ENCODE results near the gene FOSL2. TPM values are rescaled to one million over a fixed set of nuclear protein-coding genes. Genes with fewer than 3 reads are reported as not detected.

The FOSL2 gene
- total RNA-seq, 1 experiment from 2014 or later = 44.8 TPM

DNA sequence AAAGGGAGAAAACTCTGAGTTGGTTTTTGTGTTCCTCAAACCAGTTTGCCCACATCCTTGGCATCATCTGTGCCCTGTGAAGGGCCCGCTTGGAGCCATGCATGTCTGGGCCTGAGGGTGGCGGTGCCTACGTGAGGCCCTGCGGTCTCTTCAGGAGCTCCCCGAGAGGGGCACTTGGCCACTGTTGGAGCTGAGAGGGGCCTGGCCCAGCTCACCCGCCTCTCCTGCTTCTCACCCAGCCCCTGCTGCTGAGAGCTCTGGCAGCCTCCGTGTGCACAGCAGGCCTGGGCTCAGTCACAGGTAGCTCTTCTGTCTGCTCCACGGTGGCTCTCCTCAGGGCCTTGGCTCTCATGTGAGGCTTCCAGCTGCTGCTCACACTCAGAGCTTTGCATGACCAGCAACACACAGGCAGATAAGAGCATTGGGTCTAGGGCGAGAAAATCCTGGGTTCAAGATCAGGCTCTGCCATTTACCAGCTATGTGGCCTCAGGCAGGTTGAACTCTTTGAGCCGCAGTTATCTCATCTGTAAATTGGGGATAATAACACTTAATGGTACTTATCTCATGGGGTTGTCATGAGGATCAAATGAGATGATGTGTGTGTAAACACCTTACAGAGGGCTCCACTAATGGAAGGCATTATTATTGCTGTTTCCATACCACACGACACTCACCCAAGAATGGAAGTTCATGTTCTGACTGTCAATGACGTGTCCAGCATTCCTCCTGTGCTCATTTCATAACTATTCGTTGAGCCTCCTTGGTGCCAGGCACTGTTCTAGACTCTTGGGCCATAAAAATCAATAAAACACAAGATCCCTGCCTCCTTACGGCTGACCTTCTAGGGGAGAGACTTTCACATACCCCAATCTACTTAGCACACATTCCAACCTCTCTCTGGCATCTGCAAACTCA is 61.6 kb downstream of the FOSL2 start:
- ATAC-seq = no peak
- RAD21 ChIA-PET (ENCODE audit: low non-redundant PET in 1 of 2, low total read pairs in 2 of 2, uncharacterized antibody in 2 of 2, unreplicated experiment in 2 of 2) = interaction anchor here in 1 of 2 experiments (0.6 kb wide), 1 partner anchor 12 kb away, joined by 4 read pairs; no protein-coding TSS in a partner anchor
- no peak overlapping the region for H3K27ac ChIP-seq (ENCODE audit: low read depth, low read length)

More for the DNA sequence above, 61.6 kb downstream of the FOSL2 start:
- H3K9me3 ChIP-seq (ENCODE audit: control insufficient read depth in 1 of 2, insufficient read depth in 1 of 2, low read depth in 1 of 2, low read length in 2 of 2) = no peaks in the 10 kb centered on the region
- ChIA-PET CTCF (interaction anchor here (1.1 to 1.9 kb wide), 3 partner anchors 731 to 771 kb away, joined by 3 to 5 read pairs (median 5); no protein-coding TSS in a partner anchor), POLR2A (no interaction called here)
- H3K36me3 ChIP-seq (ENCODE audit: control insufficient read depth in 1 of 2, insufficient read depth in 2 of 2, low read length in 2 of 2) = no peaks in the 10 kb centered on the region
- peaks cover 8 to 21% of the 10 kb centered on the region in 2 experiments; a peak in 3 of 4 replicates for H3K4me1 ChIP-seq (ENCODE audit: control insufficient read depth in 1 of 2, insufficient read depth in 2 of 2, low read length in 2 of 2)
- no peak overlapping the region for H3K4me3 ChIP-seq (replicated peaks in 1 of 2; ENCODE audit: low read depth in 1 of 2, low read length in 2 of 2)
- no TSS peak for BruUV-seq (replicated peaks)
- no peak overlapping the region for H3K9ac ChIP-seq (ENCODE audit: low read length)
- no peaks in the 10 kb centered on the region for H3K9me2 ChIP-seq (ENCODE audit: insufficient read depth)
- intact Hi-C loops (cut with micrococcal nuclease) = no loop called here
- no peak overlapping the region for H2AFZ ChIP-seq (ENCODE audit: low read depth, low read length, poor library complexity, severe bottlenecking)
- H4K20me1 ChIP-seq (ENCODE audit: insufficient read depth) = no peaks in the 10 kb centered on the region
- TF ChIP-seq POLR2A (IDR thresholded peaks at IDR 0.05; ENCODE audit: borderline replicate concordance, extremely low read depth, insufficient read depth, insufficient read length) = no peak
- no peak for TF ChIP-seq SRF (IDR thresholded peaks at IDR 0.05; ENCODE audit: low read depth)
- no peak for TF ChIP-seq TCF7L2 (IDR thresholded peaks at IDR 0.05; ENCODE audit: borderline replicate concordance, extremely low read depth, insufficient read depth, insufficient read length)
- no peak for TF ChIP-seq FOSL1 (IDR thresholded peaks at IDR 0.05; ENCODE audit: low read depth)
- TF ChIP-seq EGR1 (IDR thresholded peaks at IDR 0.05; ENCODE audit: low read depth) = no peak
- no peak for TF ChIP-seq RAD21 (IDR thresholded peaks at IDR 0.05; ENCODE audit: low read depth)
- no peak for TF ChIP-seq ZNF274 (IDR thresholded peaks at IDR 0.05; ENCODE audit: low read depth, low read length)
- TF ChIP-seq, protein P1, sequence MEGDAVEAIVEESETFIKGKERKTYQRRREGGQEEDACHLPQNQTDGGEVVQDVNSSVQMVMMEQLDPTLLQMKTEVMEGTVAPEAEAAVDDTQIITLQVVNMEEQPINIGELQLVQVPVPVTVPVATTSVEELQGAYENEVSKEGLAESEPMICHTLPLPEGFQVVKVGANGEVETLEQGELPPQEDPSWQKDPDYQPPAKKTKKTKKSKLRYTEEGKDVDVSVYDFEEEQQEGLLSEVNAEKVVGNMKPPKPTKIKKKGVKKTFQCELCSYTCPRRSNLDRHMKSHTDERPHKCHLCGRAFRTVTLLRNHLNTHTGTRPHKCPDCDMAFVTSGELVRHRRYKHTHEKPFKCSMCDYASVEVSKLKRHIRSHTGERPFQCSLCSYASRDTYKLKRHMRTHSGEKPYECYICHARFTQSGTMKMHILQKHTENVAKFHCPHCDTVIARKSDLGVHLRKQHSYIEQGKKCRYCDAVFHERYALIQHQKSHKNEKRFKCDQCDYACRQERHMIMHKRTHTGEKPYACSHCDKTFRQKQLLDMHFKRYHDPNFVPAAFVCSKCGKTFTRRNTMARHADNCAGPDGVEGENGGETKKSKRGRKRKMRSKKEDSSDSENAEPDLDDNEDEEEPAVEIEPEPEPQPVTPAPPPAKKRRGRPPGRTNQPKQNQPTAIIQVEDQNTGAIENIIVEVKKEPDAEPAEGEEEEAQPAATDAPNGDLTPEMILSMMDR (IDR thresholded peaks at IDR 0.05 in 2 of 3, conservative IDR thresholded peaks at IDR 0.05 in 1 of 3; ENCODE audit: borderline replicate concordance in 1 of 3, insufficient read depth in 1 of 3, low read depth in 2 of 3, low read length in 2 of 3) = no peak
- no peak for TF ChIP-seq SIN3A (IDR thresholded peaks at IDR 0.05; ENCODE audit: low read depth)
- no peak for TF ChIP-seq EZH2 (IDR thresholded peaks at IDR 0.05)
- H3K27me3 ChIP-seq (ENCODE audit: insufficient read depth, low read length) = no peaks in the 10 kb centered on the region
- no peak for DNase-seq (ENCODE audit: low read depth, low spot score)
- no peak overlapping the region for H3K4me2 ChIP-seq (ENCODE audit: low read length)
- H3K79me2 ChIP-seq (ENCODE audit: insufficient read depth, low read length) = no peaks in the 10 kb centered on the region

All from HCT116 (cell line).